IPS DF 4.7 (cell line): ENCODE data around the gene PBXIP1.
A peak's percentile ranks its signal among the peaks of the same experiment; 100 is the strongest.
"Not testable (repeated sequence)": the region's sequence is repeated elsewhere in the genome, so short reads cannot be mapped to it uniquely, and the experiment has no call there.

Source experiments
- DNase-seq: peaks from one replicate; pipeline ENCODE4 v3.0.0-alpha.2; 2013; ENCODE audit warnings: low spot score; ENCODE audit errors: extremely low read depth

PBXIP1 gene

GRCh38 chr1:154937085-154937987 is 18.6 kb downstream of the PBXIP1 start:
- DNase-seq: peak; percentile 56

- DNase-seq: peak; percentile 80
Observed at GRCh38 chr1:154936555-154937084, 19.3 kb downstream of the PBXIP1 start, which contains the start of gene PMVK. Gene PMVK (minus strand): TSS chr1:154936719. CDS start chr1:154936685, 34 bp downstream.

GRCh38 chr1:154935749-154936554 is 19.9 kb downstream of the PBXIP1 start:
- DNase-seq: no peak

- DNase-seq: no peak
Observed at GRCh38 chr1:154934358-154934948, 21.4 kb downstream of the PBXIP1 start.

- DNase-seq: no peak
Observed at GRCh38 chr1:154931940-154932487, 23.9 kb downstream of the PBXIP1 start.

GRCh38 chr1:154926201-154926600 is 29.7 kb downstream of the PBXIP1 start:
- DNase-seq: no peak

- DNase-seq: no peak
Observed at GRCh38 chr1:154925335-154926170, 30.3 kb downstream of the PBXIP1 start.

- no peak for DNase-seq
Observed at GRCh38 chr1:154923695-154924094, 32.2 kb downstream of the PBXIP1 start.

GRCh38 chr1:154913273-154913672 is 42.6 kb downstream of the PBXIP1 start:
- DNase-seq: no peak

GRCh38 chr1:154912755-154913154 is 43.1 kb downstream of the PBXIP1 start:
- no peak for DNase-seq

- no peak for DNase-seq
Observed at GRCh38 chr1:154911691-154912550, 44.0 kb downstream of the PBXIP1 start.

- DNase-seq: no peak
Observed at GRCh38 chr1:154910851-154911250, 45.0 kb downstream of the PBXIP1 start.

- no peak for DNase-seq
Observed at GRCh38 chr1:154908937-154909336, 47.0 kb downstream of the PBXIP1 start.

GRCh38 chr1:154908129-154908528 is 47.8 kb downstream of the PBXIP1 start:
- DNase-seq: not testable (repeated sequence)

GRCh38 chr1:154906621-154907081 is 49.2 kb downstream of the PBXIP1 start:
- peak; percentile 7 for DNase-seq

- DNase-seq: no peak
Observed at GRCh38 chr1:154902938-154903566, 52.8 kb downstream of the PBXIP1 start.

- no peak for DNase-seq
Observed at GRCh38 chr1:154901591-154901990, 54.3 kb downstream of the PBXIP1 start.

- DNase-seq: no peak
Observed at GRCh38 chr1:154899041-154899440, 56.9 kb downstream of the PBXIP1 start.
